HL-60 (cell line): ENCODE data around the gene PDE6C.

ENCODE experiments used
- DNase-seq, 2 experiments: peaks; one replicate each; pipeline ENCODE4 v3.0.0-alpha.2; 2010 to 2020; ENCODE audit warnings: low read depth in 1 of 2, low spot score in 1 of 2
- H3K27ac ChIP-seq: fragments of 250-450 bp; sonication (Bioruptor Pico); replicated peaks from 2 replicates; pipeline ENCODE4 v1.5.1; 2020; ENCODE audit warnings: mild to moderate bottlenecking, moderate library complexity
- H3K27me3 ChIP-seq: fragments of 250-450 bp; sonication (Bioruptor Pico); 2 replicates; pipeline ENCODE4 v1.5.1; 2021; ENCODE audit warnings: mild to moderate bottlenecking, moderate library complexity; ENCODE audit not compliant: insufficient read depth, poor library complexity, severe bottlenecking
- H3K4me3 ChIP-seq: replicated peaks from 2 replicates; pipeline ENCODE4 v1.5.1; 2011; ENCODE audit warnings: mild to moderate bottlenecking, control low read depth, low read length; ENCODE audit not compliant: insufficient read depth
- CTCF ChIP-seq: IDR thresholded peaks from one replicate; pipeline ENCODE4 v1.5.1; 2011; ENCODE audit warnings: low read length, control low read depth, inconsistent platforms; ENCODE audit not compliant: insufficient read depth
- GABPA ChIP-seq: IDR thresholded peaks from 2 replicates; pipeline ENCODE4 v1.6.1; 2012; ENCODE audit warnings: low read depth
- POLR2AphosphoS5 ChIP-seq: IDR thresholded peaks from 2 replicates; pipeline ENCODE4 v1.6.1; 2012; ENCODE audit warnings: low read depth
- REST ChIP-seq: IDR thresholded peaks from 2 replicates; pipeline ENCODE4 v1.6.1; 2012; ENCODE audit warnings: low read depth; ENCODE audit not compliant: insufficient replicate concordance
- SPI1 ChIP-seq: IDR thresholded peaks from 2 replicates; pipeline ENCODE4 v1.6.1; 2012; ENCODE audit warnings: low read depth, mild to moderate bottlenecking, borderline replicate concordance

The PDE6C gene

GRCh38 chr10:93596539-93596938 is 15.8 kb upstream of the PDE6C start:
- TF ChIP-seq REST, result no peak
- no peak for TF ChIP-seq CTCF
- TF ChIP-seq SPI1, result no peak
- TF ChIP-seq GABPA, result no peak
- TF ChIP-seq POLR2AphosphoS5, result no peak
- peaks cover 4% of the 10 kb centered on the region for H3K27me3 ChIP-seq
- H3K4me3 ChIP-seq, result no peak overlapping the region
- DNase-seq, result no peak
- H3K27ac ChIP-seq, result no peak overlapping the region

GRCh38 chr10:93597075-93597599 is 15.2 kb upstream of the PDE6C start:
- no peak for DNase-seq
- TF ChIP-seq SPI1 (no peak), GABPA (no peak), REST (no peak), POLR2AphosphoS5 (no peak), CTCF (no peak)
- Histone ChIP-seq H3K4me3 (no peak overlapping the region), H3K27ac (no peak overlapping the region), H3K27me3 (peaks cover 10% of the 10 kb centered on the region)

- DNase-seq, result peak in 1 of 2 experiments; percentile 18
- Histone ChIP-seq H3K4me3 (no peak overlapping the region), H3K27me3 (peaks cover 13% of the 10 kb centered on the region), H3K27ac (no peak overlapping the region)
- TF ChIP-seq GABPA (no peak), SPI1 (no peak)
Measured at GRCh38 chr10:93598157-93598556, 14.2 kb upstream of the PDE6C start.

- no peak for DNase-seq
- no peak overlapping the region for H3K27ac ChIP-seq
- no peak for TF ChIP-seq REST
- TF ChIP-seq CTCF, result no peak
- TF ChIP-seq GABPA, result no peak
- TF ChIP-seq POLR2AphosphoS5, result no peak
- H3K4me3 ChIP-seq, result no peak overlapping the region
- H3K27me3 ChIP-seq, result peaks cover 16% of the 10 kb centered on the region
Measured at GRCh38 chr10:93599335-93599734, 13.0 kb upstream of the PDE6C start.
